Measurements from ENCODE around the gene GTF3C2. TPM values are rescaled to one million over a fixed set of nuclear protein-coding genes. Genes with fewer than 3 reads are reported as not detected.
A peak's percentile ranks its signal among the peaks of the same experiment; 100 is the strongest.

The GTF3C2 gene
- total and polyA plus RNA-seq, 9 of the 15 experiments (the other 6 are each of a cell fraction or from before 2014, with no cell fraction given), result 35.5 to 96.8 (median 53.0) TPM

DNA sequence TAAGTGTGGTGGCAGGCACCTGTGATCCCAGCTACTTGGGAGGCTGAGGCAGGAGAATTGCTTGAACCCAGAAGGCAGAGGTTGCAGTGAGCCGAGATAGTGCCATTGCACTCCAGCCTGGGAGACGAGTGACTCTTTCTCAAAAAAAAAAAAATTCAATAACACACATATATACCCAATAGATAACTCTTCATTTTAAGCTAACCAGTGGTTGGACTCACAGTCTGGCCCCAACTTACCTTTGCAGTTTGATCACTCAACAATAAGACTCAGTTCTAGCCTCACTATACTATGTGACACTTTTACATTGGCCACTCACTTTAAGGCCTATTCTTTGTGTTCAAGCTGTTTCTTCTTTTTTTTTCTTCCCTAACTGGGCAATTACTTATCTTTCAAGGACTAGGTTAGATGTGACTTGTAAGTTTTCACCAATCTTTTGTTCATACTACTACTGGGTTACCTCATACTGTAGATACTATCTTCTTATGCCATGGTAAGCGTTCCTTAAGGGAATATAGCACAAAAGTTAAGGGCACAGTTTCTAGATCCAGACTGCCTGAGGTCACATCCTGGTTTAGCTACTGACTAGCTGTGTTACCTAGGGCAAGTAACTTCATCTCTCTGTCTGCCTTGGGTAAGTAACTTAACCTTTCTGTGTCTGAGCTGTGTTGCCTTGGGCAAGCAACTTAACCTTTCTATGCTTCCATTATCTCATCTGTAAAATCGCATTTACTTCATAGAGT is 6.3 kb upstream of the GTF3C2 start:
- no peak for FAIRE-seq
- H2AFZ ChIP-seq (ENCODE audit: low read depth, low read length), result no peak overlapping the region
- peaks cover 0 to 8% of the 10 kb centered on the region in 2 experiments; a peak in 3 of 5 replicates for H3K4me1 ChIP-seq (replicated peaks in 1 of 2; ENCODE audit: control insufficient read depth in 2 of 2, insufficient read depth in 2 of 2, low read length in 2 of 2)
- H3K9me3 ChIP-seq (replicated peaks; ENCODE audit: control insufficient read depth, insufficient read depth, low read depth, low read length), result no peaks in the 10 kb centered on the region
- ChIA-PET POLR2A (interaction anchor here (0.6 to 2.0 kb wide), 7 partner anchors 12 to 1136 kb away, joined by 3 to 9 read pairs (median 4); partner anchors contain the start of gene ZNF513), CTCF (ENCODE audit: low intra/inter-chr PET ratio) (no interaction called here)
- ATAC-seq, result peak; percentile 54
- H3K4me3 ChIP-seq, result no peak overlapping the region
- TF ChIP-seq ZNF133 (CRISPR knock-in tag; IDR thresholded peaks at IDR 0.05) (no peak), SMAD1 (IDR thresholded peaks at IDR 0.05; ENCODE audit: low read depth, low read length, partially characterized antibody) (no peak), RFX7 (CRISPR knock-in tag; IDR thresholded peaks at IDR 0.05) (0 out of 2 replicates have a peak, but pooled peaks have one; percentile 52), ZFP36 (IDR thresholded peaks at IDR 0.05; ENCODE audit: low read depth, low read length, partially characterized antibody) (peak; percentile 12), HMBOX1 (IDR thresholded peaks at IDR 0.05) (peak; percentile 92; the same call in 1 of the 2 replicates), ZNF584 (CRISPR knock-in tag; IDR thresholded peaks at IDR 0.05; ENCODE audit: low read depth) (no peak), POLR2A (conservative IDR thresholded peaks at IDR 0.05) (peak; percentile 60; the same call in 1 of the 2 replicates)
- 69% methylated on average over 4 of the region's 4 CpGs for WGBS (ENCODE audit: insufficient coverage, low coverage, missing lambda C conversion rate)
- H3K4me2 ChIP-seq (ENCODE audit: insufficient read depth, low read length), result no peak overlapping the region
- no peak overlapping the region for H3K9ac ChIP-seq (ENCODE audit: insufficient read depth in 1 of 2, low read depth in 2 of 2, low read length in 2 of 2)
- H3K27me3 ChIP-seq (ENCODE audit: control insufficient read depth in 2 of 2, insufficient read depth in 2 of 2, low read length in 2 of 2), result no peaks in the 10 kb centered on the region
- in situ Hi-C loops (cut with MboI) (no loop called here), intact Hi-C loops (cut with micrococcal nuclease) (no loop called here)
- peaks cover 11% of the 10 kb centered on the region for H3K79me2 ChIP-seq (ENCODE audit: control insufficient read depth, insufficient read depth, low read length)
- peaks cover 54% of the 10 kb centered on the region for H3K36me3 ChIP-seq (ENCODE audit: control insufficient read depth, insufficient read depth, low read length)
- no peaks in the 10 kb centered on the region for H4K20me1 ChIP-seq (replicated peaks; ENCODE audit: control insufficient read depth, insufficient read depth, low read length)
- H3K9me1 ChIP-seq (ENCODE audit: control insufficient read depth, insufficient read depth, low read length), result no peaks in the 10 kb centered on the region
- BruUV-seq (replicated peaks), result no TSS peak
- DNase-seq (ENCODE audit: extremely low read depth in 1 of 4, low spot score in 3 of 4), result no peak
- H3K27ac ChIP-seq (ENCODE audit: extremely low read depth, low read depth, low read length), result peak overlapping the region; percentile 50; the same call in 1 of the 3 replicates
